T-helper 1 cell treated with Interleukin-12 subunit alpha and Interleukin-12 subunit beta and Interleukin-4 antibody, amounts not matched to agents 30 ng/mL and 1 ng/mL, for 36 hours (primary cell): ENCODE results near the gene SPDYE4. TPM values are rescaled to one million over a fixed set of nuclear protein-coding genes. Genes with fewer than 3 reads are reported as not detected.

Experiments used
- intact Hi-C: fragments of 100-400 bp; cut with micrococcal nuclease; formaldehyde crosslinking; loops from one replicate; pipeline ENCODE4 v1.15.1; 2024
- total RNA-seq: library from RNA; stranded (reverse); gene quantifications from 2 replicates; pipeline ENCODE4 v1.2.3, GENCODE V29; 2022

The SPDYE4 gene
- total RNA-seq, 1 donor from 2014 or later = 0.22 TPM

GRCh38 chr17:8785547-8786413 is 27.4 kb upstream of the SPDYE4 start:
- intact Hi-C loops = loop anchor here (1.0 to 10.0 kb wide), 3 partner anchors 109 to 375 kb away; no protein-coding TSS in a partner anchor

DNA sequence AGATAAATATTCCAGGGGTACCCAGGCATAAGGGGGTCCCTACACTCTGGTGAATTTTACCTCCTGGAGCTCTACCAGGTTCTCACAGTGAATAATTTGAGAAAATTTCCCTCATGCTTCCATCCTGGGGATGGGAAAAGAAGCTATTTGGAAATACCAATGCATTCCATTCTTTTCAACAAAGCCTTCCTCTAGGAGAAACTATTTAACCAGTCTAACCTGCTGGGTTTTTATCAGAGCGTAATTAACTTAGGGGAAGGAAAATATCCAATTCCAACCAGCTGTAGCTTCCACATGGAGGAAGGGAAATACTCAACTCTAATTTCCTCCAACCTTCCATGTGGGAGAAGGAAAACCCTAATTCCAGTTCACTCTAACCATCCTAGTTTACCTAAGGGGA is 23.8 kb upstream of the SPDYE4 start:
- intact Hi-C loops = loop anchor here (10.0 kb wide), 1 partner anchor 113 kb away; no protein-coding TSS in a partner anchor

GRCh38 chr17:8781776-8782175 is 23.4 kb upstream of the SPDYE4 start:
- intact Hi-C loops = loop anchor here (10.0 kb wide), 1 partner anchor 113 kb away; no protein-coding TSS in a partner anchor

- intact Hi-C loops = no loop called here
Measured at GRCh38 chr17:8776881-8777280, 18.5 kb upstream of the SPDYE4 start.

GRCh38 chr17:8776248-8776647 is 17.9 kb upstream of the SPDYE4 start:
- intact Hi-C loops = no loop called here

DNA sequence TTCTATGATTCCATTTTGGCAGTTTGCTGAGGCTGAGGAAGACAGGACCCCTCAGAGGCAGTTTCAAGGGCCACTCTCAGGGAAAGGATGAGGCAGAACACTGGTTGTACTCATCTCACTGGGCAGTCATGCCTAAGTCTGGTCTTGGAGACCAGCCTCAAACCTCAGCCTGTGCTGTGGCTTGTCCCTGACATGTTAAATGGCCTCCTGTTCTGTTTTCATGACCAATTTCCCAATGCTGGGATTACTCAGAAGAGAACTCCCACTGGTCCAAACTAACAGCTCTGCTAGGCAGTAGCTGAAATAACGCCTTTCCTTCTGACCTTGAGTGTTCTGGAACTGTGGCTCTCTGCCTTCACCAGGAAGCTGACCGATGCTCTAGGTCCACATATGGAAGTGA is 8.4 kb upstream of the SPDYE4 start:
- intact Hi-C loops = no loop called here

DNA sequence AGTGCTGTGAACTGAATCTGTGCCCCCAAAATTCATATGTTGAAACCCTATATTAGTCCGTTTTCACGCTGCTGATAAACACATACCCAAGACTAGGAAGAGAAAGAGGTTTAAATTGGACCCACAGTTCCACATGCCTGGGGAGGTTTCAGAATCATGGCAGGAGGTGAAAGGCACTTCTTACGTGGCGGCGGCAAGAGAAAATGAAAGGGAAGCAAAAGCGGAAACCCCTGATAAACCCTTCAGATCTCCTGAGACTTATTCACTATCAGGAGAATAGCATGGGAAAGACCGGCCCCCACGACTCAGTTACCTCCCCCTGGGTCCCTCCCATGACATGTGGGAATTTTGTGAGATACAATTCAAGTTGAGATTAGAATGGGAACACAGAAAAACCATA is 3.7 kb upstream of the SPDYE4 start:
- intact Hi-C loops = no loop called here

DNA sequence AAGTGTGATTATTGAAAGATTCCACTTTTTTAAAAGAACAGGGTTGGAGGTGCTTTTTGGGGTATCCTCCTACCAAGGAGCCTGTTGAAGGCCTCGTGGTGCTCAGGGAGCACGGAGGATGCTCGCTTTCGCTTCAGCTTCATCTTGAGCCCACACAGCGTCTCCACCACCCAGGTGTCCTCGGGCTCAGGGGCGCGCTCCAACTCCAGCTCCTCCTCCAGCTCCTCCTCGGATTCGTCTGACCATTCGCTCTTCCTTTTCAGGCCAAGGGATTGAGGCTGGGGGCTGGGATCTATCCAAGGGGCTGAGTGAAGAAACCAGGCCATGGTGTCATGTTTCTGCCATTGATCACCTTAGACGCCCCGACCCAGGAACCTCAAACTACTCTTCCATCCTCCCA is 1.2 kb downstream of the SPDYE4 start:
- intact Hi-C loops = no loop called here

GRCh38 chr17:8755590-8756255 is 2.6 kb downstream of the SPDYE4 start:
- intact Hi-C loops = no loop called here

DNA sequence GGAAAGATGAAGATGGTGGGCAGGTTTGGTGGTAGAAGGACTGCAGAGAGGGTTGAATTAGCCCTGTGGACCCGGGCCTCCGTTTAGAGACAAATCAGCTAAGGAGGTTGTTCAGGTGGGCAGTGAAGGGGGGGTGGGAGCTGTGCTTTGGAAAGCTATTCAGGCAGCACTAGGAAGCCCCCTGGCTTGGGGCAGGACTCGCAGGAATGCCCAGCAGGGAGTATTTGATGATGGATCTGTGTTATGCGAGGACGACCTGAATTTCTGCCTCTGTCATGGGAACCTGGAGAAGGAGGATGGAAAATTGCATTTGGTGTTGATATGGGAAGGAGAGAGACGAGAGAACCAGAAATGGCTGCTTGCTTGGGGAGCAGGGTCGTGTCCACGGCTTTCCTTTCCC is 3.5 kb downstream of the SPDYE4 start:
- intact Hi-C loops = loop anchor here (1.0 kb wide), 1 partner anchor 243 kb away; no protein-coding TSS in a partner anchor

- intact Hi-C loops = loop anchor here (1.0 kb wide), 1 partner anchor 244 kb away; no protein-coding TSS in a partner anchor
Measured at GRCh38 chr17:8753976-8754440, 4.3 kb downstream of the SPDYE4 start.

DNA sequence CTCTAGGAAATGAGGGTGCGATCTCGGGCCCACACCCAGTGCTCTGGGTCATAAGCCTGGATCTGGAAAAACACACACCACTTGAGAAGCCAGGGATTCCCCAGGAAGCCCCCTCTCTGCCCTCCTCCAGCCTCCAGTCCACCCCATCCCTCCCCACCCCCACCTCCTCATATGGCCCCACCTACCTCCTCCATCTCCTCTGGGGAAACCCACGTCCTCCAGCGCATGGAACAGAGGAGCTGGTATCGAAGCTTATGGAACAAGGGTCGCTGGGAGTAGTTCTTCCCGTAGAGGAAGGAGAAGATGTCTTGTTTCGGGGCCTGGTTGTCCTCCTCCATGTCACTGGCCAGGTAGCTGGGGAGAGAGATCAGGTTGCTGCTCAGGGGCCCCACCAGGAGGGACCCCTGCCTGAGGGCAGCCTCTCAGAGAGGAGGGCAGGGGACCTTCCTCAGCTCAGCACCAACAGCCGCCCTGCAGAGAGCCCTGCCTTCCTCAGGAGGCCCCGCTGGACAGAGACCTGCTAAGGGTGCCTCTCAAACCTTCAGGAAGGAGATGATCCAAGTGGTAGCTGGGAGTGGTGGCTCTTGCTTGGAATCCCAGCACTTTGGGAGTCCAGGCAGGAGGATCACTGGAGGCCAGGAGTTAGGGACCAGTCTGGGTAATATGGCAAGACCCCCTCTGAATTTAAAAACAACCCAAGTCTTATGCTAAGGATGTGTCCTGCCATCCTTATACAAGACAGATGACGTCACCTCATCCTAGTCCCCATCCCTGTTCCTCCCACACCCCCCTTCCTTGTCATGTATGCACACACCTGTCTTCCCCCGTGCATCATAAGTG is 5.0 kb downstream of the SPDYE4 start:
- intact Hi-C loops = no loop called here

DNA sequence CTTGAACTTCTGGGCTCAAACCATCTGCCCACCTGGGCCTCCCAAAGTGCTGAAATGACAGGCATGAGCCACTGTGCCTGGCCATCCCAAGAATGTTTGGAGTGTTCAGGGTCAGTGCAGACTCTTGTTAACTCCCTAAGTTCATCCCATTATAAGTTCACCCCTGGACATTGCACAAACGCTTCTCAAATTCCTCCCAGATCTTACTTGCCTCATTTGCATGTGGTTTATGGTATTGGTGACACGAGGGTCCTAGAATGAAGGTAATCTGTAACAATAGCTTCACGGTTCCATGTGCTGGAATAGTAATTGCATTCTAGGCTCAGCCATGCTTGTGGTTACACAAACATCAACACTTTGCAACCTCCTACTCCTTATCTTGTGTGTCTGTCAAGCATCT is 8.7 kb downstream of the SPDYE4 start:
- intact Hi-C loops = loop anchor here (5.0 to 10.0 kb wide), 4 partner anchors 148 to 687 kb away; partner anchors contain the start of genes HES7 and SLC25A35

DNA sequence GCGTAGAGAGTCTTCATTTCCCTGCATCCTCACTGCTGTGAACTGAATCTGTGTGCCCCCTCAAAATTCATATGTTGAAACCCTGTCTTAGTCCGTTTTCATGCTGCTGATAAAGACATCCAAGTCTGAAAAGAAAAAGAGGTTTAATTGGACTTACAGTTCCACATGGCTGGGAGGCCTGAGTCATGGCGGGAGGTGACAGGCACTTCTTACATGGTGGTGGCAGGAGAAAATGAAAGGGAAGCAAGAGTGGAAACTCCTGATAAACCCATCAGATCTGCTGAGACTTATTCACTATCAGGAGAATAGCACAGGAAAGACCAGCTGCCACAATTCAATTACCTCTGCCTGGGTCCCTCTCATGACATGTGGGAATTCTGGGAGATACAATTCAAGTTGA is 10.6 kb downstream of the SPDYE4 start:
- intact Hi-C loops = loop anchor here (5.0 to 10.0 kb wide), 4 partner anchors 150 to 685 kb away; partner anchors contain the start of genes HES7 and SLC25A35

DNA sequence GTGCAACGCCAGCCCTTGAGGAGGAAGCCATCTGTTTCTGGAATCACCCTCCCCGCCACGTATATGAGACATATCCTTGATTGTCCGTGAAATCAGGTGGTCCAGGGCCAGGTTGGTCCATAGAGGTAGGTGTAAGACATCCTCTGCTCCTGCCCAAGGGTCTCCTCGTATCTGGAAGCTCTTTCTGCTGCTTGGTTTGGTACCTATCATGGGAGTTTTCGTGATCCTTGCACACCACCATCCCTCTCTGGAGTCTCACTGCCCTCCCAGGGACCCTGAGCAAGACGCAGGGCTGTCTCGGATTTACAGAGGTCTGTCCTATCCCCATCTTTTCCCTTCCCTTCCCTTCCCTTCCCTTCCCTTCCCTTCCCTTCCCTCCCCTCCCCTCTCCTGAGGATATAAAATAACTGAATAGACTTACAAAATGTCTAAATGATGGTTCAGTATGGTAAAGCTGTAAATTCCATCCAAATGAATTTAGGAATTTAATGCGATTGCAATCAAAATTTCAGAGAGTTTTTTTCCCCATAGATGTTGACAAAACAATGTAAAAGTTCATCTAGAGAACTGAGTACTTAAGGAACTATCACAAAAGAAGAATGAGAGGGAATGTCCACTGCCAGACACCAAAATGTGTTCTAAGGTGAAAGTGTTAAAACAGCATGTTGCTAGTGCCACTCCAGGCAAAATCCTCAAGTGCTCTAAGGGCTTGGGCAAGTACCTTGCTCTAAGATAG is 11.7 kb downstream of the SPDYE4 start:
- intact Hi-C loops = loop anchor here (1.0 to 10.0 kb wide), 6 partner anchors 151 to 684 kb away; partner anchors contain the start of genes HES7, NDEL1 and SLC25A35

GRCh38 chr17:8745586-8746500 is 12.5 kb downstream of the SPDYE4 start:
- intact Hi-C loops = loop anchor here (1.0 to 10.0 kb wide), 9 partner anchors 115 to 684 kb away; partner anchors contain the start of genes HES7, MYH10, NDEL1 and RPL26

DNA sequence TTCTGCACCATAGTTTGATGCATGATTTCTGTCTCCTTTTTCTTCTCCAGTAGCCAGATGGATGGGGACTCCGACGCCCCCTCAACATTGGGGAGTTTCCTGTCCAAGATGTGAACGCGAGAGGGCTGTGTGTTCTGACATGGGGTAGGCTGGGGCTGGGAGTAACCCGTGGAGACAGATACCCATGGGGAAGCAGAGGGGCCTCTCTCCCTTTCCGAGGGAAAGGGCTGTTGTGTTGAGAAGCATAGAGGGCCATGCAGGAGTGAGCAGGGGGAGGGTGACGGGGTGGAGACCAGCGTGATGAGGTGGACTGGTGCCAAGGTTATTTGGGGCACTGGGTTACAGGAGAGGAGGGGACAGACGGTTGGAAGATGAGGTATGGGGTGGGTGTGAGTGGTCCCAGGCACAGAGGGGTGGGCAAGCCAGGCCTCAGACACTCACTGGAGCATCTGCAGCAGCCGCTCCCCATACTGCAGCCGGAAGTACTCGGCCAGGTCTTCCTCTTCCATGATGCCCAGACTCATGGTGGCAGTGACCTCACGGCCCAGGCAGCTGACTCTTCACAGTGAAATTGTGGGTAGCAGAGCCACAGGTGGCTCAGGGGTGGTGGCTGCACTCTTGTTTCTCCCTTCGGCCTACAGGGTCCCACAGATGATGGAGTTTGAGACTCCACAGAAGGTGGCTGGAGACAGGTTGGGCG is 14.1 kb downstream of the SPDYE4 start:
- intact Hi-C loops = loop anchor here (2.0 to 10.0 kb wide), 3 partner anchors 113 to 619 kb away; partner anchors contain the start of genes HES7, MYH10 and SLC25A35

GRCh38 chr17:8742819-8743218 is 15.5 kb downstream of the SPDYE4 start:
- intact Hi-C loops = loop anchor here (10.0 kb wide), 2 partner anchors 448 to 618 kb away; partner anchors contain the start of genes HES7 and SLC25A35
